ENCODE measurements around the gene UVRAG.

The UVRAG gene

DNA sequence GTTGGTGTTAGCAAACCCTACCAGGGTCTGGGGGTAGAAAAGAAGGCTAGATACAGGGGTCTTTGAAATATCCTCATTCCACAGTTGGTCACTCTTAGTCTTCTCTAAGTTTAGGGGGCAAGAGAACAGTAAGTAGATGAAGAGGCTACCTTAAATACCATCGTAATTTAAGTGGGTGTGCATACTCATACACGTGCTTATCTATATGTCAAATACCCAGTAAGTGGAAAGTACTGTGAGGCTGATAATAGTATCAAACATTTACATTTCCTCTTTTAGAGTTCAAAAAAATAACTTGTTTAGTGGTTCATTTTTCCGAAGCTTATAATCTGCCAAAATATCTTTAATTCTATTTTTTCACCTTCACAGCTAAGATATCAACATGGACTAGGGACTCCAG lies 300.5 kb downstream of the UVRAG start:
- H3K27ac ChIP-seq, result no peak overlapping the region
- TF ChIP-seq CTCF (IDR thresholded peaks at IDR 0.05; ENCODE audit: low read depth, low read length, missing control alignments), result no peak
- no peaks in the 10 kb centered on the region for H3K27me3 ChIP-seq (replicated peaks)
- DNase-seq, result no peak
- in situ Hi-C loops (cut with HindIII; ENCODE audit: low pct_ligation_motif_present, low sequenced_read_pairs), result no loop called here
- H3K36me3 ChIP-seq (replicated peaks), result no peaks in the 10 kb centered on the region
- H3K4me3 ChIP-seq (ENCODE audit: low read depth, low read length), result no peak overlapping the region

DNA sequence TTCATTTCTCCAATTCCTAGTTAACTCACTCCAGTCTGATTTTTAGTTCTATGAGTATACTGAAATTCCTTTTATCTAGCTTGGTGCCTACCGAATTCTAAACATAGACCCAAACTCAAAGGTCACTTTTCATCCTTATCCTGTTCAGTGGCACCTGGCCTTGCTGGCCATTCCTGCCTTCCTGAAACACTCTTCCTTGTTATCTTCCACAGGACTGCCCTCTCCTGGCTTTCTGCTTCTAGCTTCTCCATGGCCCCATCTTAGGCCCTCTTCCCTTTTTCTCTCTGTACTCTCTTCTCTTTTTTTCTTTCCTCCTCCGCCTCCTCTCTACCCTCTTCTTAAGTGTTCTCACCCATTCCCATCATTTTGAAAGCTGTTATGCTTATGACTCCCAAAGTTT lies 304.0 kb downstream of the UVRAG start:
- no peak for DNase-seq
- H3K4me3 ChIP-seq (ENCODE audit: low read depth, low read length), result no peak overlapping the region
- in situ Hi-C loops (cut with HindIII; ENCODE audit: low pct_ligation_motif_present, low sequenced_read_pairs), result no loop called here
- no peaks in the 10 kb centered on the region for H3K36me3 ChIP-seq (replicated peaks)
- peak; percentile 19 for TF ChIP-seq CTCF (IDR thresholded peaks at IDR 0.05; ENCODE audit: low read depth, low read length, missing control alignments)
- no peak overlapping the region for H3K27ac ChIP-seq
- H3K27me3 ChIP-seq (replicated peaks), result no peaks in the 10 kb centered on the region

GRCh38 chr11:76119779-76120178 lies 304.8 kb downstream of the UVRAG start:
- H3K4me3 ChIP-seq (ENCODE audit: low read depth, low read length), result no peak overlapping the region
- DNase-seq, result no peak
- H3K27ac ChIP-seq, result no peak overlapping the region
- no peaks in the 10 kb centered on the region for H3K36me3 ChIP-seq (replicated peaks)
- in situ Hi-C loops (cut with HindIII; ENCODE audit: low pct_ligation_motif_present, low sequenced_read_pairs), result no loop called here
- no peak for TF ChIP-seq CTCF (IDR thresholded peaks at IDR 0.05; ENCODE audit: low read depth, low read length, missing control alignments)
- no peaks in the 10 kb centered on the region for H3K27me3 ChIP-seq (replicated peaks)

DNA sequence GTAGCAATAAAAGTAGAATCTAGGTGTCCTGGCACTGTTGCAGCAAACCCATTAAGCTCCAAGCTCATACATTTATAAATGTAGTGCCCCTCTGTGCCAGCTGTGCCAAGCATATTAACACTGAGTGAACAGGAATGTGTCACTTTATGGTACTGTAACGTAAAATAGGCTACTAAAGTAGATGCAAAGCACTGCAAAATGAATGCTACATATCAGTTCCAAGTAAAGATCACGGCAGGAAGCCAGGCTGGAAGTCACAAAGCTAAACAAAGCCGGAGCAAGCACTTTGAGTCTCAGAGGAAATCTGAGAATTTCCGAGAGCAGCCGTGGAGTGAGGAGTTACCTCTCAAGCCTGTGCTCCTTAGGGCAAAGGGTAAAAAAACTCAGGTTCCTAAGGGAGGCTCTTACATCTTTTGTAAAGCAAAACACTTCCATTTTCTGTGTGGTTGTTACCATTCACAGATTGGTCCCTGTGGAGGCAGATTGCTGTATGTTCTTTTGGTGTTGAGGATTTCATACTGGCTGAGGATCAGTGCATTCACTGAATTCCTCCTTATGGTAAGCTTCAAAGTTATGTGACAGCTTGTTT lies 305.6 kb downstream of the UVRAG start:
- Histone ChIP-seq H3K36me3 (replicated peaks) (no peaks in the 10 kb centered on the region), H3K27me3 (replicated peaks) (no peaks in the 10 kb centered on the region), H3K27ac (no peak overlapping the region), H3K4me3 (ENCODE audit: low read depth, low read length) (no peak overlapping the region)
- in situ Hi-C loops (cut with HindIII; ENCODE audit: low pct_ligation_motif_present, low sequenced_read_pairs), result no loop called here
- no peak for TF ChIP-seq CTCF (IDR thresholded peaks at IDR 0.05; ENCODE audit: low read depth, low read length, missing control alignments)
- peak; percentile 7 for DNase-seq

DNA sequence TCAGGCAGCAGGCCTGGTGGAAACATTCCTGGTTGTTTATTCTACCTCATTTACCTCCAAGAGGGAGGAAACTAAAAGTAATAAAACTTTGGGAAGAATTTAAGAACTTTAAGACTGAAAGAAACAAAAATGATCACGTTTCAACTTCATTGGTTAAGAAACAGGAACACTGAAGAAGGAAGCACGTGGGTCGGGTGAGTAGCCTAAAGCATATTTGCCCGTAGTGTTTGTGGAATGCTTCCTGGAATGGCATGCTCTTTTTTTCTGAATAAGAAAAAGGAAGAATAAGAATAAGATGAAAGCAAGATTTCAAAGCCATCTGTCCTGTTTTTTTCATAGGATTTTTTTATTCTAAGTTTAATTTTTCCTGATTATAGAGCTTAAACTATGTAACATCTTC lies 308.2 kb downstream of the UVRAG start:
- TF ChIP-seq CTCF (IDR thresholded peaks at IDR 0.05; ENCODE audit: low read depth, low read length, missing control alignments), result no peak
- in situ Hi-C loops (cut with HindIII; ENCODE audit: low pct_ligation_motif_present, low sequenced_read_pairs), result no loop called here
- H3K27me3 ChIP-seq (replicated peaks), result no peaks in the 10 kb centered on the region
- no peak overlapping the region for H3K4me3 ChIP-seq (ENCODE audit: low read depth, low read length)
- H3K27ac ChIP-seq, result no peak overlapping the region
- H3K36me3 ChIP-seq (replicated peaks), result no peaks in the 10 kb centered on the region
- no peak for DNase-seq

Measured in brain microvascular endothelial cell (primary cell).